ENCODE measurements around the gene PNLDC1. TPM values are rescaled to one million over a fixed set of nuclear protein-coding genes. Genes with fewer than 3 reads are reported as not detected.

The PNLDC1 gene
- total RNA-seq, 1 donor from 2014 or later: not detected

DNA sequence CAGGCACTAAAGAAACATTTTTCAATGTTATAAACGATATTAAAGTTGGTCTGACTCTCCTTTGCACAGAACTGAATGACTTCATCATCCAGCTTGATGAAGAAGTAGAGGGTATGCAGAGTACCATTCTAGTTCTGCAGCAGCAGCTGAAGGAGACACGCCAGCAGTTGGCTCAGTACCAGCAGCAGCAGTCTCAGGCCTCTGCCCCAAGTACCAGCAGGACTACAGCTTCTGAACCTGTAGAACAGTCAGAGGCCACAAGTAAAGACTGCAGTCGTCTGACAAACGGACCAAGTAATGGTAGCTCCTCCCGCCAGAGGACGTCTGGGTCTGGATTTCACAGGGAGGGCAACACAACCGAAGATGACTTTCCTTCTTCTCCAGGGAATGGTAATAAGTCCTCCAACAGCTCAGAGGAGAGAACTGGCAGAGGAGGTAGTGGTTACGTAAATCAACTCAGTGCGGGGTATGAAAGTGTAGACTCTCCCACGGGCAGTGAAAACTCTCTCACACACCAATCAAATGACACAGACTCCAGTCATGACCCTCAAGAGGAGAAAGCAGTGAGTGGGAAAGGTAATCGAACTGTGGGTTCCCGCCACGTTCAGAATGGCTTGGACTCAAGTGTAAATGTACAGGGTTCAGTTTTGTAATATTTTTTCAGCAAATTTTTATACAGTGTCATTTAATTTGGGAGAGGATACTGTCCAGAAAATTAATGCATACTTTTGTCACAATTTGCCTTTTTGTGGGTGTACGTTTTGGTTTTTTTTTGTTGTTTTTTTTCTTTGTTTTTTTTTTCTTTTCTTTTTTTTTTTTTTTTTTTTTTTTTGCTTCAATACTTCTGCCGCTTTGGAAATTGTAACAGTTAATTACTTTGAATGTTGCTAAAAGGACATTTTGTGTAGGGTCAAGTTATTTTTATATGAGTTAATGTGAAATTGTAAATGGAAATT, 44.8 kb upstream of the PNLDC1 start:
- H3K36me3 ChIP-seq: peaks cover 0 to 68% of the 10 kb centered on the region in 2 donors
- peaks cover 2% of the 10 kb centered on the region for H3K4me1 ChIP-seq
- no peak for DNase-seq (ENCODE audit: extremely low spot score in 2 of 2)
- no peaks in the 10 kb centered on the region for H3K27me3 ChIP-seq
- H3K9me3 ChIP-seq: no peaks in the 10 kb centered on the region
- TF ChIP-seq CTCF (IDR thresholded peaks at IDR 0.05): no peak
- TF ChIP-seq POLR2A (IDR thresholded peaks at IDR 0.05): no peak
- no peak for TF ChIP-seq POLR2AphosphoS5 (IDR thresholded peaks at IDR 0.05; ENCODE audit: insufficient read depth in 1 of 2, low read depth in 1 of 2)
- intact Hi-C loops (cut with DNase I): no loop called here
- H3K27ac ChIP-seq: no peak overlapping the region
- H3K4me3 ChIP-seq: no peak overlapping the region

GRCh38 chr6:159756508-159756907, 43.6 kb upstream of the PNLDC1 start:
- no peaks in the 10 kb centered on the region for H3K27me3 ChIP-seq
- no peak for DNase-seq (ENCODE audit: extremely low spot score in 2 of 2)
- TF ChIP-seq CTCF (IDR thresholded peaks at IDR 0.05) (no peak), POLR2A (IDR thresholded peaks at IDR 0.05) (no peak), POLR2AphosphoS5 (IDR thresholded peaks at IDR 0.05; ENCODE audit: insufficient read depth in 1 of 2, low read depth in 1 of 2) (no peak)
- H3K4me3 ChIP-seq: no peak overlapping the region
- intact Hi-C loops (cut with DNase I): no loop called here
- peaks cover 0 to 63% of the 10 kb centered on the region in 2 donors for H3K36me3 ChIP-seq
- H3K4me1 ChIP-seq: peaks cover 15% of the 10 kb centered on the region
- H3K9me3 ChIP-seq: no peaks in the 10 kb centered on the region
- H3K27ac ChIP-seq: no peak overlapping the region

DNA sequence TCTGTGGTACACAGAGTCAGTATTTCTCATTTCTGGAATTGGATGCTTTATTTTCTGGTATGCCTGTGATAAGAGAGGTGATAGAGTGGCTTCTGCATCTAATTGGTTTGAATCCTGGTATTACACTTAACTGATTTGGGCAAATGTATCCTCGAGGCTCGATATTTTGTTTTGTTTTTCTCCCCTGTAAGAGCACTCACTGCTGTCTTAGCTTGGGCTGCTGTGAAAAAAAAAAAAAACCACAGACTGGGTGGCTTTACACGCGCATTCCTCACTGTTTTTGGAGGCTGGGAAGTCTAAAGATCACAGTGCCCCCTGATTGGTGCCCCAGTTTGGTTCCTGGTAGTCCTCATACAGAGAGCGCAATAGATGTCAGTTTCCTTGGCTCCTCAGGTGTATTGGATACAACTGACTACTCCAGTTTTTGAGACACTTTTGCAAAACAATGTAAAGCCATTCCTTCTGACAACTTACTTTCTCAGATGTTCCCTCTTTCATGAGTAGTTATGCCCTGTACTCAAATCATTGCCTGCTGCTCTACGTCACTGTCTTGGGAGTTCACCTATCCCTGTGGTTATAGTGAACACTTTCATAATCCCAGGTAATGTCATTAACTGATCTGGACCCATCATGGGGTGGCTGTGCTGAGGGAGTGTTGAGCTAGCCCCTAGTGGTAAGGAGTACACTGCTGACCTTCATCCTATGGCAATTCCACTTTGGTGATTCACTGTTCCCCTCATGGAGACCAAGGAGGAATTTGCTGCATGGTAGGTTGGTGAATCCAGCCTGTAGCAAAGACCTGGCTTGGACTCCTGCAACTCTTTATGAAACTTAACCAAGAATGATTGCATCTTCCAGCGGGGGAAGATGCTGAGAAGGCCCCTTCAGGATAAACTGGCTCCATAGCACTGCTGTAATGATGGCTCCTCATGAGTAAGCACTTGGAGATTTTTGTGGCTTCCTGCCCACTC, 41.8 kb upstream of the PNLDC1 start:
- H3K9me3 ChIP-seq: no peaks in the 10 kb centered on the region
- intact Hi-C loops (cut with DNase I): no loop called here
- no peak for DNase-seq (ENCODE audit: extremely low spot score in 2 of 2)
- H3K4me3 ChIP-seq: no peak overlapping the region
- peaks cover 25% of the 10 kb centered on the region for H3K4me1 ChIP-seq
- H3K27me3 ChIP-seq: no peaks in the 10 kb centered on the region
- TF ChIP-seq POLR2AphosphoS5 (IDR thresholded peaks at IDR 0.05; ENCODE audit: insufficient read depth in 1 of 2, low read depth in 1 of 2): no peak
- TF ChIP-seq POLR2A (IDR thresholded peaks at IDR 0.05): no peak
- TF ChIP-seq CTCF (IDR thresholded peaks at IDR 0.05): no peak
- no peak overlapping the region for H3K27ac ChIP-seq
- H3K36me3 ChIP-seq: peaks cover 0 to 45% of the 10 kb centered on the region in 2 donors

- Histone ChIP-seq H3K27ac (no peak overlapping the region), H3K9me3 (no peaks in the 10 kb centered on the region)
- intact Hi-C loops (cut with DNase I): loop anchor here (5.0 kb wide), 1 partner anchor 32 kb away; the partner anchor contains the start of gene WTAP
Observed at GRCh38 chr6:159759645-159760044, 40.4 kb upstream of the PNLDC1 start.

More at GRCh38 chr6:159759645-159760044, 40.4 kb upstream of the PNLDC1 start:
- Histone ChIP-seq H3K27me3 (no peaks in the 10 kb centered on the region), H3K36me3 (peaks cover 0 to 38% of the 10 kb centered on the region in 2 donors), H3K4me3 (no peak overlapping the region), H3K4me1 (peaks cover 25% of the 10 kb centered on the region)
- DNase-seq (ENCODE audit: extremely low spot score in 2 of 2): no peak
- no peak for TF ChIP-seq CTCF (IDR thresholded peaks at IDR 0.05)
- no peak for TF ChIP-seq POLR2AphosphoS5 (IDR thresholded peaks at IDR 0.05; ENCODE audit: insufficient read depth in 1 of 2, low read depth in 1 of 2)
- TF ChIP-seq POLR2A (IDR thresholded peaks at IDR 0.05): no peak

All from vagina (tissue), 2 donors.